WTC11 (cell line): Measurements from ENCODE around the gene SYNC. TPM values are rescaled to one million over a fixed set of nuclear protein-coding genes. Genes with fewer than 3 reads are reported as not detected.

Source experiments
- ATAC-seq: fragments of 200-7000 bp; cut with Tn5 transposase; 2 replicates; pipeline ENCODE4 v1.10.0; 2021; ENCODE audit warnings: mild to moderate bottlenecking, moderate library complexity
- CTCF ChIA-PET: fragments of 300-600 bp; sonication (Branson Sonifier 250); formaldehyde crosslinking; loops from one replicate; lab custom pipeline; 2021; ENCODE audit warnings: antibody characterized with exemption; lab: Charles Lee
- POLR2A ChIA-PET: fragments of 350-600 bp; sonication (Branson Sonifier 250); formaldehyde crosslinking; loops from one replicate; lab custom pipeline; 2021; ENCODE audit warnings: antibody characterized with exemption; lab: Charles Lee
- DNase-seq: peaks from one replicate; pipeline ENCODE4 v3.0.0; 2021; ENCODE audit warnings: low spot score
- H3K27ac Mint-ChIP-seq: 2 replicates; pipeline ENCODE4 v1.8.0; 2021; ENCODE audit warnings: mixed read lengths
- H3K27me3 Mint-ChIP-seq: 2 replicates; pipeline ENCODE4 v1.8.0; 2021; ENCODE audit warnings: low read depth, mild to moderate bottlenecking, moderate library complexity, mixed read lengths
- H3K36me3 Mint-ChIP-seq: 2 replicates; pipeline ENCODE4 v1.8.0; 2021; ENCODE audit warnings: mixed read lengths
- H3K4me1 Mint-ChIP-seq: 2 replicates; pipeline ENCODE4 v1.8.0; 2022; ENCODE audit warnings: mixed read lengths
- H3K4me3 Mint-ChIP-seq: 2 replicates; pipeline ENCODE4 v1.8.0; 2021; ENCODE audit warnings: mild to moderate bottlenecking, moderate library complexity, mixed read lengths
- H3K9me3 Mint-ChIP-seq: 2 replicates; pipeline ENCODE4 v1.8.0; 2021; ENCODE audit warnings: mixed read lengths
- AFF4 ChIP-seq: sonication (generic); formaldehyde crosslinking; IDR thresholded peaks from 2 replicates; pipeline ENCODE4 v1.8.1; 2023; ENCODE audit warnings: mild to moderate bottlenecking, missing genetic modification reagents, borderline replicate concordance
- ATF1 ChIP-seq: sonication (generic); formaldehyde crosslinking; IDR thresholded peaks from 2 replicates; pipeline ENCODE4 v1.8.1; 2023; ENCODE audit warnings: mild to moderate bottlenecking, moderate library complexity, missing genetic modification reagents
- ATF6 ChIP-seq: sonication (generic); formaldehyde crosslinking; IDR thresholded peaks from 2 replicates; pipeline ENCODE4 v1.8.1; 2023; ENCODE audit warnings: mild to moderate bottlenecking, missing genetic modification reagents
- E2F4 ChIP-seq: sonication (generic); formaldehyde crosslinking; IDR thresholded peaks from 2 replicates; pipeline ENCODE4 v1.8.1; 2022; ENCODE audit warnings: low read depth, mild to moderate bottlenecking, moderate library complexity, missing genetic modification reagents, borderline replicate concordance
- ETV6 ChIP-seq: sonication (generic); formaldehyde crosslinking; IDR thresholded peaks from 2 replicates; pipeline ENCODE4 v1.8.1; 2022; ENCODE audit warnings: mild to moderate bottlenecking, missing genetic modification reagents
- FOXP4 ChIP-seq: sonication (generic); formaldehyde crosslinking; IDR thresholded peaks from 2 replicates; pipeline ENCODE4 v1.8.0; 2022; ENCODE audit warnings: mild to moderate bottlenecking, missing genetic modification reagents
- HMGXB4 ChIP-seq: sonication (generic); formaldehyde crosslinking; IDR thresholded peaks from 2 replicates; pipeline ENCODE4 v1.8.1; 2023; ENCODE audit warnings: mild to moderate bottlenecking, moderate library complexity, missing genetic modification reagents
- KAT7 ChIP-seq: sonication (generic); formaldehyde crosslinking; IDR thresholded peaks from 2 replicates; pipeline ENCODE4 v1.8.1; 2023; ENCODE audit warnings: missing genetic modification reagents, mild to moderate bottlenecking, borderline replicate concordance
- MAX ChIP-seq: sonication (generic); formaldehyde crosslinking; IDR thresholded peaks from 2 replicates; pipeline ENCODE4 v1.8.0; 2022; ENCODE audit warnings: mild to moderate bottlenecking, missing genetic modification reagents
- NFATC4 ChIP-seq: fragments of 250-450 bp; sonication (Bioruptor Pico); IDR thresholded peaks from 2 replicates; pipeline ENCODE4 v1.9.0; 2021; ENCODE audit warnings: mild to moderate bottlenecking
- SMAD4 ChIP-seq: sonication (generic); formaldehyde crosslinking; IDR thresholded peaks from 2 replicates; pipeline ENCODE4 v1.8.0; 2022; ENCODE audit warnings: mild to moderate bottlenecking, missing genetic modification reagents
- TCF7 ChIP-seq: sonication (generic); formaldehyde crosslinking; IDR thresholded peaks from 2 replicates; pipeline ENCODE4 v1.8.0; 2022; ENCODE audit warnings: mild to moderate bottlenecking, low read depth, missing genetic modification reagents, moderate library complexity
- TEAD1 ChIP-seq: sonication (generic); formaldehyde crosslinking; IDR thresholded peaks from 2 replicates; pipeline ENCODE4 v1.8.0; 2022; ENCODE audit warnings: mild to moderate bottlenecking, missing genetic modification reagents
- TP53 ChIP-seq: sonication (generic); formaldehyde crosslinking; IDR thresholded peaks from 2 replicates; pipeline ENCODE4 v1.8.1; 2023; ENCODE audit warnings: mild to moderate bottlenecking, missing genetic modification reagents
- ZBTB21 ChIP-seq: sonication (generic); formaldehyde crosslinking; IDR thresholded peaks from 2 replicates; pipeline ENCODE4 v1.8.1; 2023; ENCODE audit warnings: mild to moderate bottlenecking, missing genetic modification reagents, borderline replicate concordance
- ZBTB43 ChIP-seq: sonication (generic); formaldehyde crosslinking; IDR thresholded peaks from 2 replicates; pipeline ENCODE4 v1.8.1; 2023; ENCODE audit warnings: mild to moderate bottlenecking, missing genetic modification reagents
- total RNA-seq: library from RNA; stranded (reverse); gene quantifications from 3 replicates; pipeline ENCODE4 v1.2.3, GENCODE V29; 2021

SYNC gene
- total RNA-seq, 1 experiment from 2014 or later, result 0.09 TPM

- TF ChIP-seq AFF4 (0 out of 2 replicates have a peak, but pooled peaks have one; percentile 57), NFATC4 (CRISPR knock-in tag) (no peak), ETV6 (CRISPR knock-in tag) (no peak)
Observed at GRCh38 chr1:32736812-32737791, 34.5 kb upstream of the SYNC start (continued).

- Mint-ChIP-seq H3K36me3 (no peaks in the 10 kb centered on the region), H3K4me3 (no peak overlapping the region), H3K9me3 (no peaks in the 10 kb centered on the region), H3K27me3 (peaks cover 25% of the 10 kb centered on the region), H3K4me1 (peaks cover 18% of the 10 kb centered on the region), H3K27ac (no peak overlapping the region)
- ChIA-PET POLR2A (interaction anchor here (1.0 to 1.2 kb wide), 3 partner anchors 8 to 22 kb away, joined by 3 to 4 read pairs (median 3); no protein-coding TSS in a partner anchor), CTCF (interaction anchor here (0.8 to 7.8 kb wide), 2 partner anchors 9 to 21 kb away, joined by 4 to 72 read pairs; no protein-coding TSS in a partner anchor)
- TF ChIP-seq SMAD4 (CRISPR knock-in tag) (no peak), MAX (no peak), ZBTB21 (CRISPR knock-in tag) (no peak), FOXP4 (CRISPR knock-in tag) (no peak), ATF6 (CRISPR knock-in tag) (no peak), ZBTB43 (CRISPR knock-in tag) (no peak), ATF1 (no peak), HMGXB4 (CRISPR knock-in tag) (no peak), ETV6 (CRISPR knock-in tag) (no peak), TP53 (no peak), TCF7 (CRISPR knock-in tag) (no peak), TEAD1 (CRISPR knock-in tag) (no peak), E2F4 (no peak), KAT7 (CRISPR knock-in tag) (no peak)
- DNase-seq (peak; percentile 49), ATAC-seq (no peak)
Observed at GRCh38 chr1:32733582-32734321, 31.2 kb upstream of the SYNC start.
